AG09319 (cell line): ENCODE measurements around the gene KHSRP.
A peak's percentile ranks its signal among the peaks of the same experiment; 100 is the strongest.

ENCODE experiments used
- DNase-seq: peaks from one replicate; pipeline ENCODE4 v3.0.0-alpha.2; 2010; ENCODE audit warnings: low read depth; ENCODE audit errors: extremely low read depth
- CTCF ChIP-seq: IDR thresholded peaks from 2 replicates; pipeline ENCODE4 v1.5.1; 2011; ENCODE audit warnings: low read depth, mild to moderate bottlenecking, inconsistent platforms, low read length, moderate library complexity

KHSRP gene

GRCh38 chr19:6466526-6467248 is 42.1 kb upstream of the KHSRP start:
- TF ChIP-seq CTCF = no peak
- DNase-seq = no peak

GRCh38 chr19:6465663-6466062 is 41.1 kb upstream of the KHSRP start:
- DNase-seq = no peak
- TF ChIP-seq CTCF = no peak

GRCh38 chr19:6465006-6465405 is 40.4 kb upstream of the KHSRP start:
- DNase-seq = no peak
- no peak for TF ChIP-seq CTCF

- TF ChIP-seq CTCF = no peak
- DNase-seq = no peak
Observed at GRCh38 chr19:6464070-6464873, 39.7 kb upstream of the KHSRP start, which contains the start of gene CRB3. CRB3 (plus strand) TSS chr19:6464271; CDS start chr19:6464702, 431 bp downstream.

GRCh38 chr19:6460099-6460884 is 35.7 kb upstream of the KHSRP start:
- TF ChIP-seq CTCF = peak; percentile 41
- peak; percentile 93 for DNase-seq

GRCh38 chr19:6459262-6460098 is 34.9 kb upstream of the KHSRP start, which contains the start of gene SLC25A23:
SLC25A23 (minus strand) TSS chr19:6459792; CDS start chr19:6459628, 164 bp downstream.
- DNase-seq = peak; percentile 32
- TF ChIP-seq CTCF = no peak
